Left hindlimb (tissue), 1 donor: ENCODE results near the gene PDK3.

Experiments used
- DNase-seq: peaks from one replicate; pipeline ENCODE4 v3.0.0-alpha.2; 2018

Gene PDK3

GRCh38 chrX:24483596-24483995, 18.5 kb downstream of the PDK3 start:
- no peak for DNase-seq

- DNase-seq, result no peak
Observed at GRCh38 chrX:24485323-24485722, 20.2 kb downstream of the PDK3 start.

- no peak for DNase-seq
Observed at GRCh38 chrX:24485976-24486680, 21.0 kb downstream of the PDK3 start.

GRCh38 chrX:24487571-24487970, 22.5 kb downstream of the PDK3 start:
- DNase-seq, result no peak

- no peak for DNase-seq
Observed at GRCh38 chrX:24491741-24492140, 26.7 kb downstream of the PDK3 start.

- DNase-seq, result no peak
Observed at GRCh38 chrX:24493740-24494581, 28.9 kb downstream of the PDK3 start.

- DNase-seq, result peak; percentile 40
Observed at GRCh38 chrX:24494647-24495075, 29.6 kb downstream of the PDK3 start.

GRCh38 chrX:24495700-24496099, 30.6 kb downstream of the PDK3 start:
- no peak for DNase-seq

- DNase-seq, result peak; percentile 37
Observed at GRCh38 chrX:24498181-24498580, 33.1 kb downstream of the PDK3 start.

GRCh38 chrX:24498975-24499374, 33.9 kb downstream of the PDK3 start:
- no peak for DNase-seq

GRCh38 chrX:24506082-24506481, 41.0 kb downstream of the PDK3 start:
- no peak for DNase-seq

- no peak for DNase-seq
Observed at GRCh38 chrX:24508375-24508774, 43.3 kb downstream of the PDK3 start.

GRCh38 chrX:24513416-24513815, 48.3 kb downstream of the PDK3 start:
- DNase-seq, result no peak

GRCh38 chrX:24515447-24515846, 50.4 kb downstream of the PDK3 start:
- no peak for DNase-seq

- DNase-seq, result no peak
Observed at GRCh38 chrX:24520472-24520871, 55.4 kb downstream of the PDK3 start.

GRCh38 chrX:24525455-24525854, 60.4 kb downstream of the PDK3 start:
- no peak for DNase-seq

- no peak for DNase-seq
Observed at GRCh38 chrX:24526616-24527015, 61.5 kb downstream of the PDK3 start.

- no peak for DNase-seq
Observed at GRCh38 chrX:24528605-24529004, 63.5 kb downstream of the PDK3 start.

- DNase-seq, result no peak
Observed at GRCh38 chrX:24536551-24536950, 71.5 kb downstream of the PDK3 start.

GRCh38 chrX:24542756-24543155, 77.7 kb downstream of the PDK3 start:
- no peak for DNase-seq

- DNase-seq, result no peak
Observed at GRCh38 chrX:24547961-24548360, 82.9 kb downstream of the PDK3 start.

GRCh38 chrX:24550166-24550565, 85.1 kb downstream of the PDK3 start:
- DNase-seq, result no peak

- no peak for DNase-seq
Observed at GRCh38 chrX:24553011-24553410, 87.9 kb downstream of the PDK3 start.

GRCh38 chrX:24561121-24561520, 96.0 kb downstream of the PDK3 start:
- no peak for DNase-seq
